NOMO-1 treated with DMSO at 0.1 percent for 48 hours (cell line): ENCODE data around the gene REV3L.

Experiments
- DNase-seq: peaks from one replicate; lab custom pipeline; 2025; ENCODE audit not compliant: unreplicated experiment; lab: John Stamatoyannopoulos, UW

The REV3L gene

GRCh38 chr6:111427341-111428116, 55.5 kb downstream of the REV3L start:
- peak; percentile 77 for DNase-seq

GRCh38 chr6:111423960-111424846, 58.8 kb downstream of the REV3L start:
- DNase-seq = no peak

GRCh38 chr6:111423055-111423633, 59.9 kb downstream of the REV3L start:
- DNase-seq = peak; percentile 5

GRCh38 chr6:111418971-111419693, 63.9 kb downstream of the REV3L start:
- DNase-seq = no peak

- no peak for DNase-seq
These were observed 65.1 kb downstream of the REV3L start for GRCh38 chr6:111417946-111418345.

- no peak for DNase-seq
These were observed 65.8 kb downstream of the REV3L start for GRCh38 chr6:111417181-111417585.

- DNase-seq = no peak
These were observed 66.5 kb downstream of the REV3L start for GRCh38 chr6:111416529-111416928.

GRCh38 chr6:111414373-111414772, 68.6 kb downstream of the REV3L start:
- DNase-seq = no peak

- peak; percentile 83 for DNase-seq
These were observed 70.9 kb downstream of the REV3L start for GRCh38 chr6:111411978-111412566.

GRCh38 chr6:111411046-111411445, 72.0 kb downstream of the REV3L start:
- DNase-seq = no peak

- DNase-seq = peak; percentile 58
These were observed 72.6 kb downstream of the REV3L start for GRCh38 chr6:111410371-111410770.

- DNase-seq = no peak
These were observed 73.6 kb downstream of the REV3L start for GRCh38 chr6:111409430-111409829.

GRCh38 chr6:111407686-111408085, 75.3 kb downstream of the REV3L start:
- no peak for DNase-seq

GRCh38 chr6:111406200-111406721, 76.8 kb downstream of the REV3L start:
- DNase-seq = peak; percentile 97

- DNase-seq = no peak
These were observed 79.6 kb downstream of the REV3L start for GRCh38 chr6:111403388-111403787.

- no peak for DNase-seq
These were observed 83.4 kb downstream of the REV3L start for GRCh38 chr6:111399626-111400025.

GRCh38 chr6:111388681-111389080, 94.3 kb downstream of the REV3L start:
- no peak for DNase-seq

GRCh38 chr6:111382476-111383294, 100.3 kb downstream of the REV3L start:
- no peak for DNase-seq

GRCh38 chr6:111381728-111382127, 101.3 kb downstream of the REV3L start:
- DNase-seq = no peak

GRCh38 chr6:111381123-111381522, 101.9 kb downstream of the REV3L start:
- no peak for DNase-seq
